H1 (cell line): ENCODE results near the gene MAS1. TPM values are rescaled to one million over a fixed set of nuclear protein-coding genes. Genes with fewer than 3 reads are reported as not detected.

Experiments
- CTCF ChIA-PET: fragments of 300-600 bp; sonication (Branson Sonifier 250); formaldehyde crosslinking; loops from one replicate; lab custom pipeline; 2021; ENCODE audit not compliant: partially characterized antibody; lab: Charles Lee
- POLR2A ChIA-PET: fragments of 300-600 bp; sonication (Branson Sonifier 250); formaldehyde crosslinking; loops from one replicate; lab custom pipeline; 2021; ENCODE audit warnings: inconsistent platforms; ENCODE audit not compliant: partially characterized antibody; lab: Charles Lee
- DNase-seq, 2 experiments: peaks; one replicate each; pipeline versions ENCODE4 v3.0.0 to v3.0.0-alpha.2; 2010 to 2022; ENCODE audit warnings: low spot score in 2 of 2, low read depth in 1 of 2, mixed read lengths in 1 of 2
- FAIRE-seq: peaks from 2 replicates; lab custom pipeline; 2011; peaks lifted over from hg19 to GRCh38; lab: Jason Lieb, UNC
- H2AFZ ChIP-seq: 2 replicates; pipeline ENCODE4 v1.8.1; 2012; ENCODE audit warnings: low read length, inconsistent platforms
- H2AK5ac ChIP-seq: 2 replicates; pipeline ENCODE4 v1.6.1; 2013; ENCODE audit warnings: low read depth, low read length
- H2BK120ac ChIP-seq: replicated peaks from 2 replicates; pipeline ENCODE3; 2013; ENCODE audit warnings: low read depth, low read length, inconsistent platforms
- H2BK12ac ChIP-seq: 2 replicates; pipeline ENCODE4 v1.6.1; 2013; ENCODE audit warnings: low read depth, low read length
- H2BK15ac ChIP-seq: 2 replicates; pipeline ENCODE4 v1.6.1; 2013; ENCODE audit warnings: low read length
- H2BK20ac ChIP-seq: 2 replicates; pipeline ENCODE4 v1.6.1; 2013; ENCODE audit warnings: low read length
- H2BK5ac ChIP-seq: 2 replicates; pipeline ENCODE4 v1.6.1; 2013; ENCODE audit warnings: low read depth, low read length
- H3K14ac ChIP-seq: 2 replicates; pipeline ENCODE4 v1.6.1; 2013; ENCODE audit warnings: inconsistent platforms; ENCODE audit not compliant: insufficient read length
- H3K18ac ChIP-seq: 2 replicates; pipeline ENCODE4 v1.6.1; 2013; ENCODE audit warnings: low read length; ENCODE audit errors: extremely low read depth
- H3K23ac ChIP-seq: 2 replicates; pipeline ENCODE4 v1.6.1; 2013; ENCODE audit warnings: inconsistent platforms; ENCODE audit not compliant: insufficient read length
- H3K23me2 ChIP-seq: 2 replicates; pipeline ENCODE4 v1.6.1; 2013; ENCODE audit warnings: low read depth, low read length
- H3K27ac ChIP-seq: 2 replicates; pipeline ENCODE4 v1.6.1; 2011; ENCODE audit warnings: low read depth, low read length, inconsistent platforms
- H3K27me3 ChIP-seq, 4 experiments: replicated peaks in 1 of 4; 1 replicate in 1 of 4; 2 replicates in 3 of 4; pipeline versions ENCODE4 v1.6.1 to v1.8.1; 2011 to 2013; ENCODE audit warnings: low read length in 3 of 4, mild to moderate bottlenecking in 3 of 4, inconsistent platforms in 2 of 4, mixed read lengths in 2 of 4, moderate library complexity in 1 of 4; ENCODE audit not compliant: control insufficient read depth in 3 of 4, insufficient read depth in 3 of 4; ENCODE audit errors: extremely low read depth in 1 of 4
- H3K36me3 ChIP-seq, 4 experiments: 2 replicates each; pipeline versions ENCODE4 v1.6.1 to v1.8.1; 2011 to 2013; ENCODE audit warnings: mild to moderate bottlenecking in 4 of 4, low read length in 3 of 4, moderate library complexity in 2 of 4, control low read depth in 1 of 4, inconsistent platforms in 1 of 4; ENCODE audit not compliant: insufficient read depth in 4 of 4, control insufficient read depth in 2 of 4
- H3K4ac ChIP-seq: replicated peaks from 2 replicates; pipeline ENCODE3; 2013; ENCODE audit warnings: low read length, low read depth, mixed read lengths, inconsistent platforms; ENCODE audit not compliant: insufficient read length
- H3K4me1 ChIP-seq, 4 experiments: replicated peaks in 1 of 4; 1 replicate in 1 of 4; 2 replicates in 3 of 4; pipeline versions ENCODE4 v1.6.1 to v1.8.1; 2011 to 2013; ENCODE audit warnings: low read length in 3 of 4, inconsistent platforms in 2 of 4, mixed read lengths in 1 of 4; ENCODE audit not compliant: insufficient read depth in 4 of 4, control insufficient read depth in 3 of 4
- H3K4me2 ChIP-seq, 2 experiments: 2 replicates each; pipeline versions ENCODE4 v1.6.1 to v1.8.1; 2011 to 2013; ENCODE audit warnings: low read depth in 2 of 2, low read length in 2 of 2, control low read depth in 1 of 2, inconsistent platforms in 1 of 2, mild to moderate bottlenecking in 1 of 2; ENCODE audit not compliant: insufficient read depth in 1 of 2
- H3K4me3 ChIP-seq, 4 experiments: fragments of 200-600, 300-600 bp in 1 of 4; sonication (generic), shearing (Covaris generic), sonication (Bioruptor Twin) in 1 of 4; 2 replicates each; pipeline versions ENCODE4 v1.5.1 to v1.8.1; 2011 to 2016; ENCODE audit warnings: low read length in 4 of 4, low read depth in 3 of 4, control low read depth in 2 of 4, inconsistent platforms in 2 of 4, mild to moderate bottlenecking in 2 of 4, mixed read lengths in 1 of 4, moderate library complexity in 1 of 4; ENCODE audit not compliant: insufficient read depth in 2 of 4; ENCODE audit errors: extremely low read depth in 1 of 4
- H3K56ac ChIP-seq: replicated peaks from 2 replicates; pipeline ENCODE3; 2013; ENCODE audit warnings: low read depth, mild to moderate bottlenecking, mixed read lengths, low read length, inconsistent platforms; ENCODE audit not compliant: insufficient read length
- H3K79me1 ChIP-seq: 2 replicates; pipeline ENCODE4 v1.6.1; 2013; ENCODE audit warnings: low read depth, low read length, control low read depth
- H3K79me2 ChIP-seq, 2 experiments: 2 replicates each; pipeline versions ENCODE4 v1.6.1 to v1.8.1; 2012 to 2013; ENCODE audit warnings: low read length in 2 of 2, mild to moderate bottlenecking in 2 of 2, inconsistent platforms in 1 of 2; ENCODE audit not compliant: insufficient read depth in 2 of 2, control insufficient read depth in 1 of 2
- H3K9ac ChIP-seq, 4 experiments: replicated peaks in 1 of 4; 1 replicate in 1 of 4; 2 replicates in 3 of 4; pipeline versions ENCODE4 v1.6.1 to v1.8.1; 2011 to 2013; ENCODE audit warnings: low read depth in 3 of 4, low read length in 3 of 4, control low read depth in 2 of 4, mild to moderate bottlenecking in 2 of 4, moderate library complexity in 2 of 4, inconsistent platforms in 1 of 4; ENCODE audit errors: extremely low read depth in 1 of 4
- H3K9me3 ChIP-seq, 2 experiments: 2 replicates each; pipeline versions ENCODE4 v1.6.1 to v1.8.1; 2012 to 2013; ENCODE audit warnings: mild to moderate bottlenecking in 2 of 2, moderate library complexity in 2 of 2, control low read depth in 1 of 2, inconsistent platforms in 1 of 2, low read depth in 1 of 2, low read length in 1 of 2, mixed read lengths in 1 of 2; ENCODE audit not compliant: insufficient read depth in 2 of 2
- H4K20me1 ChIP-seq, 2 experiments: replicated peaks in 1 of 2; 2 replicates each; pipeline versions ENCODE3 to v1.8.1; 2011 to 2013; ENCODE audit warnings: inconsistent platforms in 2 of 2, low read length in 2 of 2, mild to moderate bottlenecking in 1 of 2; ENCODE audit not compliant: insufficient read depth in 2 of 2, control insufficient read depth in 1 of 2
- H4K5ac ChIP-seq: 2 replicates; pipeline ENCODE4 v1.6.1; 2013; ENCODE audit warnings: low read length, low read depth, mixed read lengths, inconsistent platforms; ENCODE audit not compliant: insufficient read length
- H4K8ac ChIP-seq: 2 replicates; pipeline ENCODE4 v1.8.0; 2013; ENCODE audit warnings: mild to moderate bottlenecking, moderate library complexity, low read length, inconsistent platforms; ENCODE audit not compliant: insufficient read depth; ENCODE audit errors: extremely low read depth
- H4K91ac ChIP-seq: replicated peaks from 2 replicates; pipeline ENCODE3; 2013; ENCODE audit warnings: low read length, mixed read lengths, inconsistent platforms; ENCODE audit not compliant: insufficient read length
- CEBPB ChIP-seq: IDR thresholded peaks from 2 replicates; pipeline ENCODE4 v1.6.1; 2012; ENCODE audit warnings: low read depth, low read length
- EGR1 ChIP-seq: IDR thresholded peaks from 2 replicates; pipeline ENCODE4 v1.6.1; 2011; ENCODE audit warnings: low read depth, low read length, borderline replicate concordance
- JUN ChIP-seq: IDR thresholded peaks from 2 replicates; pipeline ENCODE4 v1.6.1; 2011; ENCODE audit warnings: low read depth, mild to moderate bottlenecking, improper control_type of control experiment, low read length
- KDM1A ChIP-seq: fragments of 200-600, 300-600 bp; sonication (generic); IDR thresholded peaks from 2 replicates; pipeline ENCODE4 v1.7.1; 2016; ENCODE audit warnings: mild to moderate bottlenecking, low read length, borderline replicate concordance
- KDM5A ChIP-seq: fragments of 200-600 bp; IDR thresholded peaks from 2 replicates; pipeline ENCODE4 v1.7.1; 2012; ENCODE audit warnings: mild to moderate bottlenecking, low read length, inconsistent platforms, mixed read lengths
- MAX ChIP-seq: IDR thresholded peaks from 2 replicates; pipeline ENCODE4 v1.6.1; 2012; ENCODE audit warnings: inconsistent platforms
- RFX5 ChIP-seq: IDR thresholded peaks from 2 replicates; pipeline ENCODE4 v1.6.1; 2011; ENCODE audit warnings: low read depth, low read length, improper control_type of control experiment, borderline replicate concordance
- RNF2 ChIP-seq: fragments of 200-900, 300-1000 bp; sonication (generic); IDR thresholded peaks from 2 replicates; pipeline ENCODE4 v1.7.1; 2016; ENCODE audit warnings: borderline replicate concordance, low read depth, mild to moderate bottlenecking, antibody characterized with exemption, low read length; ENCODE audit not compliant: poor library complexity, severe bottlenecking; ENCODE audit errors: missing control alignments
- TAF1 ChIP-seq: IDR thresholded peaks from 2 replicates; pipeline ENCODE4 v1.6.1; 2011; ENCODE audit warnings: mild to moderate bottlenecking, low read depth, low read length
- USF2 ChIP-seq: IDR thresholded peaks from 2 replicates; pipeline ENCODE4 v1.6.1; 2011; ENCODE audit warnings: low read length, improper control_type of control experiment
- WGBS, 2 experiments: shearing (Covaris generic) in 1 of 2; methylation state at CpG; one replicate each; pipeline versions ENCODE4 v1.1.6 to v1.1.7; 2013 to 2015; ENCODE audit warnings: low lambda C conversion rate in 2 of 2, mixed read lengths in 2 of 2, inconsistent platforms in 1 of 2, low coverage in 1 of 2, missing lambda C conversion rate in 1 of 2; ENCODE audit not compliant: insufficient replicate concordance in 2 of 2, insufficient coverage in 1 of 2, insufficient read length in 1 of 2; ENCODE audit errors: extremely low coverage in 1 of 2, missing lambda C conversion rate in 1 of 2; 5-methylcytosine and 5-hydroxymethylcytosine counted together
- polyA plus RNA-seq, 7 experiments: library from polyadenylated mRNA; depleted of rRNA in 3 of 7; stranded (reverse) in 5 of 7; unstranded in 2 of 7; fragments of >200 nt in 5 of 7; fragments of 200-250 nt in 2 of 7; gene quantifications; 1 replicate in 5 of 7; 2 replicates in 1 of 7; 4 replicates in 1 of 7; pipeline versions ENCODE4 v1.2.1 to v1.2.3, GENCODE V29; 2011 to 2013; ENCODE audit warnings: missing spikeins in 2 of 7, mixed read lengths in 2 of 7
- total RNA-seq: library from RNA; stranded (reverse); fragmentation: NEBNext Ultra II Directional; extraction: Animal tissue kit (Norgen Biotek cat#: 25700); gene quantifications from 2 replicates; pipeline ENCODE4 v1.2.1, GENCODE V29; 2021

The MAS1 gene
- total and polyA plus RNA-seq, 2 of the 8 experiments (the other 6 are each of a cell fraction or from before 2014, with no cell fraction given) = 0.02 TPM; not detected in 1

- Histone ChIP-seq H4K5ac (no peak overlapping the region), H2AK5ac (no peak overlapping the region), H3K9ac (no peak overlapping the region), H3K18ac (no peak overlapping the region), H3K4me1 (peaks cover 0 to 7% (median 4%) of the 10 kb centered on the region in 4 experiments; a peak in 4 of 7 replicates), H3K56ac (no peak overlapping the region), H3K4me2 (no peak overlapping the region), H3K79me1 (no peaks in the 10 kb centered on the region), H3K27me3 (no peaks in the 10 kb centered on the region), H2BK15ac (no peak overlapping the region), H2BK20ac (no peak overlapping the region), H2BK120ac (no peak overlapping the region), H3K14ac (no peak overlapping the region), H3K36me3 (no peaks in the 10 kb centered on the region), H3K9me3 (no peaks in the 10 kb centered on the region), H4K20me1 (no peaks in the 10 kb centered on the region), H3K4me3 (no peak overlapping the region), H4K8ac (no peak overlapping the region), H3K79me2 (no peaks in the 10 kb centered on the region), H3K23ac (no peak overlapping the region), H2BK12ac (no peak overlapping the region), H4K91ac (no peak overlapping the region), H3K4ac (no peak overlapping the region), H3K27ac (no peak overlapping the region), H2AFZ (no peak overlapping the region), H2BK5ac (no peak overlapping the region), H3K23me2 (no peaks in the 10 kb centered on the region; the same call in 1 of the 2 replicates)
- no peak for FAIRE-seq
- ChIA-PET CTCF (no interaction called here), POLR2A (no interaction called here)
- WGBS, 2 experiments = 73% methylated on average over 4 of the region's 4 CpGs; no CpG with 5 or more reads in 1 of the 2 experiments
- DNase-seq = no peak
- TF ChIP-seq TAF1 (no peak), EGR1 (no peak), RFX5 (no peak), MAX (no peak), KDM5A (no peak), KDM1A (no peak), CEBPB (no peak), JUN (no peak), USF2 (no peak), RNF2 (no peak)
Observed at GRCh38 chr6:159842035-159842434, 48.8 kb upstream of the MAS1 start.
